Stimulated activated CD8-positive, alpha-beta memory T cell treated with anti-CD3 and anti-CD28 coated beads, Interleukin-15, amount 100 ng/mL, for 48 hours (primary cell): ENCODE measurements around the gene MYO18B.

Source experiments
- DNase-seq, 2 donors: peaks; one replicate each; pipeline ENCODE4 v3.0.0-alpha.2; 2020; ENCODE audit warnings: low read depth in 2 of 2

Gene MYO18B

DNA sequence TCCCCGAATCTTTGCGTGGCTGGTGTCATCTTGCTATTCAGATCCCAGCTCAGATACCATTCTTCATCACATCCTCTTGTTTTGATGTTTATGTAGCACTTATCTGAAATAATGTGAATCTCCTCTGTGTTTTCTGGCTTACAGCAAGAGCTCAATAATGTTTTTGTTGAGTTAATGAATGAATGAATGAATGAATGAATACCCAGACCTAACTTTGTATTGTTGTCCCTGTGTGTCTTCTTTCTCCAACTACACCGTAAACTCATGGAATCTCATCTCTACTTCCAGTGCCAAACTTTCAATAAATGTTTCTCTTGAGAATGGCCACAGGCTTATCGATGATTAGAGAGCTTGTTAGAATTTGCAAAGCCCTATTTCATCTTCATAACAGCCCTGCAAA is 110.2 kb downstream of the MYO18B start:
- DNase-seq, result no peak

GRCh38 chr22:25853078-25853477 is 111.1 kb downstream of the MYO18B start:
- DNase-seq, result no peak

DNA sequence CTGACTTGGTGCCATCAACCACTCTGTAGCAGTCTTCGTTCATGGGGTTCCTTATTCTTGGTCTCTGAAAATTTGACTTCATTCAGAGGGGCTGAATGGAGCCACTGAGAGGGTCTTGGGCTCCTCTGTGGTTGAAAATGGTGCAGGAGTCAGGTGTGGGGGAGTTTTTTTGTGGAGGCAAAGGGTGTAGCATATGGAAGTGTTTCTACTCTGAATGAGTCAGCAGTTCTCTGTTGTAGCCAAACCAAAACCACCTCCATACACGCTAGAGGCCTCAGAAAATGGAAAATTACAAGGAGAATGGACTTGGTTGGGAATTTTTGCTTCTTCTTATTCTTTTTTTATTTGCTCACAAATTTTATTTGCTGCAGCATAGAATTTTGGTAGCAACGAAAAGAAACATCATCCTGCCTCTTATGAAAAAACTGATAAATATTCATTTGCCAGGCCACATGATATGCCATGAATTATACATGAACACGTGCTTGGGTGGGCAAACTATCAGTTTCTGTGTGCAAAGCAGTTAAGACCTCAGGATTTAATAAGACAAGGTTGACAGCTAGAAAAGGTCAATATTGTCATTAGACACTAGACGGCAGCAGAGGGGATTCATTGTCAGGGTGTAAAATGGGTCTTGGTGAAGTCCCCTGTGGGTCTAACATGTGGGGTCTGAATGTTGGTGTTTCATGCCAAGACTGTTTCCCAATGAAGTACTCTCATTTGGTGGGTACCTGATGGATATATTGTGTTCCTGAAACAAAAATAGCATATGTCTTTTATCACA is 111.7 kb downstream of the MYO18B start:
- no peak for DNase-seq

DNA sequence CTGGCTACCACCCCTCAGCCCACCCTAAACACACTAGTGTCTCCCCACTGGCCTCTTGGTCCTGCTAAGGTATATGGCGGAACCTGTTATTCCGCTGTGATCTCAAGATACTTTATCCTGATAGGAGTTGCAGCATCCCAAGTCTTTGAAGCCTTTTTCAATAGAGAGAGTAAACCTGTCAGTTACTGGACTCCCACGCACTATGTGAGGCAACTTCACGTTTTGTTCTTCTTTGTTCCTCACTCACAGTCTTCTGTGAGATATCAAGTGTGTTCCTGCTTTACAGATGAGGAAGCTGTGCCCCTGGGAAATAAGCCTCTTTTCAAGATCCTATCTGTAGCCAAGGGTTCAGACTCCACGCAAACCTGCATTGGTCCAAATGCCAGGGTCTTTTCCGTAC is 127.8 kb downstream of the MYO18B start:
- DNase-seq, result no peak

GRCh38 chr22:25874327-25874726 is 132.3 kb downstream of the MYO18B start:
- no peak for DNase-seq

GRCh38 chr22:25875461-25875860 is 133.5 kb downstream of the MYO18B start:
- DNase-seq, result no peak

- no peak for DNase-seq
Measured at GRCh38 chr22:25876871-25877270, 134.9 kb downstream of the MYO18B start.

- no peak for DNase-seq
Measured at GRCh38 chr22:25878933-25879332, 136.9 kb downstream of the MYO18B start.

GRCh38 chr22:25880524-25880923 is 138.5 kb downstream of the MYO18B start:
- DNase-seq, result no peak

GRCh38 chr22:25881210-25881755 is 139.3 kb downstream of the MYO18B start:
- no peak for DNase-seq

DNA sequence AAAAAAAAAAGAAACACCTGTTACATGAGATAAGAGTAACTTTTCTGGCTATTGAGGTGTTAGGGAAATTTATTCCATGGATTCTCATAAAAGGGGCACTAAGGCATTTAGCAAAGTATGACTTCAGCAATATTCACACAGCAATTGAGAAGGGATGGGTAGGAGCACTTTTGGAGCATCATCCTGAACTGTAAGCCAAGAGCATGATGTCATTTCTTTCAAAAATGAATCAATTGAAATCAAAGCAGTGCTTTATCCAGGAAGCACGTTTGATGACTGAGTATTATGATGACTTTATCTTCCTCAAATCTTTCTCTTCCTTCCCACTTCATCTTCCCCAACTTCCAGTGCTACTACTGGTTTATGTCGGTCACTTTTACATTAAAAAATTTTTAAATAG is 140.4 kb downstream of the MYO18B start:
- DNase-seq, result no peak

DNA sequence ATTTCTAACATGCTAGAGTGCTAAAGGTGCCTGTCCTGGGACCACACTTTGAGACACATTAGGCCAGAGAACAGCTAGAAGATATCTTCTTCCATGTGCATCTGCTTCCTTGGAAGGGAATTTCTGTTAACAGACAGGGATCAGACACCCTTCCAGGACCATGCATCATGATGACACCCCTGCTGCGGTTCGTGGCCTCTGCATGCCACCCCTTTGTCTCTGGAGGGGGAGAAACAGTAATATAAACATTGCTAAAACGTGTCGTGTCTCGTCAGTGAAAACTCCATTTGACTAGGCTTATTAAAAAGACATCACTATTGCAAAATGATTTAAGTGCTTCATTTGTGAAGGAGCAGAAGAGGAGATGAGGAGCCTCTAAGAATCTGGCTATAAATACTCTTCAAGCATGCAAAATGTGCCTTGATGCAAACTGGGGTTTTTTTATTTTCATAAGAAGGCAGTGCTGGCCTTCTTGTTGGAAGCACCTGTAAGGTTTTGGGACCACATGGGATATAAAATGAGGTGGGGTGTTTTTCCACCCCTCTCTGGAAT is 141.6 kb downstream of the MYO18B start:
- no peak for DNase-seq

DNA sequence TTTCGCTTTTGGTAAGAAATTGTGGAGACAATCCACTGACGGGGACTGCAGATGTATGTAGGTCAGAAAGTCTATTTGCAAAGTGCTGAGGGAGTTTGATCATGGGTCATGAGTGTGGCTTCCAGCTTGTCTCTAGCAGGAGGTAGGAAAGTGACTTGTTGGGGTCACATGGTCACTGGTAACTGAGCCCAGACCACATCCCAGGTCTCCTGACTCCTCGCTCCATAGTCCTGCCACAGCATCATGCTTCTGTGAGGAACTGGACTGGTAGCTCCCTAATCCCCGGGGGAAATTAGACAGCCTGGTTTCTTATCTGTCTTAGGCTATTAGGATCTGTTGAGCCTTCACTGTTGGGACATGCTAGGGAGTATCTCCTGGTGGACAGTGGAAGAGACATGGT is 142.1 kb downstream of the MYO18B start:
- no peak for DNase-seq

GRCh38 chr22:25888399-25889054 is 146.5 kb downstream of the MYO18B start:
- DNase-seq, result no peak

DNA sequence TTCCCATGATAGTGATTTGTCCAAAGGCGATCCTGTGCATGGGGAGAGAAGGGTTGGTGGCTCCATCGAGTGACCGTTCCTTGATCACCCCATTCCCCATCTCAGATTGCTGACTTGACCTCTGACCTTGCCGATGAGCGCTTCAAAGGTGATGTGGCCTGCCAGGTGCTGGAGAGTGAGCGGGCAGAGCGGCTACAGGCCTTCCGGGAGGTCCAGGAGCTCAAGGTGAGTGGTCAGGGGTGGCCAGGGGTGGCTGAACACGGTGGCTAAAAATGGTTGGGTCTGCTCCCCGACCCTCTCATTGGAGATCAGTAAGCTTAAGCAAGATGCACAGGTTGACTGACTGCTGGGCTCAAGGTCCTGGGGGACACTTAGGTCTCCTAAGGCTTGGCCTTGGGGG is 148.7 kb downstream of the MYO18B start:
- DNase-seq, result no peak

GRCh38 chr22:25892678-25893077 is 150.7 kb downstream of the MYO18B start:
- no peak for DNase-seq

DNA sequence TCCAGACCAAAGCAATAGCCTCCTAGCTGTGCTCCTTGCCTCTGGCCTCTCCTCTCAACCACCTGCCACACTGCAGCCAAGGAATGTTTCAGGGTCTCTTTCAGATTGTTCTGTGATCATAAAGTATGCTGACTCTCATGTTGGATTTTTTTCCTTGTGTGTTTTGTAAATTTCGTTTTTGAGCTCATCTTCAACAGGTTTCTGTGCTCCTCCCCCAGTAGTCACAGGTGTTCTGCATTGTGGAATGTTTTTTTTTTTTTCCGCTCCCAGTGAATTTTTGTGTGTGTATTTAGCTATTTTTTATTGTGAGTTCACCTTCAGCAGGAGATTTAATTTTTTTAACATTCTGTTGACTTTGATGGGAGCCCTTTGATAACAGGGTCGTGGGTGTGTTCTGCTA is 153.7 kb downstream of the MYO18B start:
- DNase-seq, result no peak

- no peak for DNase-seq
Measured at GRCh38 chr22:25896098-25896497, 154.1 kb downstream of the MYO18B start.

DNA sequence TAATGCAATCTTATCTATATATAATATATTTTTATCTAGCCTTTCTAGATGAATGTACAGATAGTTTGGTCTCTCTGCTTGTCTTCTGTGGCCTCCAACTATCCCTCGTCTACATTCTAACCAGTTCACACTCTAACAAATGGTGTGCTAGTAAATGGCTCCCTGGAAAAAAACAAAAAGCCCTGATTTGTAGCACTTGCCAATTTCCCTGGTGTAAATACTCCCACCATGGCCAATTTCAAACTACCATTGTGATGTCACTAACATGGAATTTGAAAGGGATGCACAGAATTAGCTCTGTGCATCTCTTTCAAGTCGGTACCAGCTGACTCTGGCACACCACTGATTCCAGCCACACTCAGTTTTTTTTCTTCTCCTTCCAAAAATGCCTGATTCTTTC is 154.6 kb downstream of the MYO18B start:
- DNase-seq, result no peak

DNA sequence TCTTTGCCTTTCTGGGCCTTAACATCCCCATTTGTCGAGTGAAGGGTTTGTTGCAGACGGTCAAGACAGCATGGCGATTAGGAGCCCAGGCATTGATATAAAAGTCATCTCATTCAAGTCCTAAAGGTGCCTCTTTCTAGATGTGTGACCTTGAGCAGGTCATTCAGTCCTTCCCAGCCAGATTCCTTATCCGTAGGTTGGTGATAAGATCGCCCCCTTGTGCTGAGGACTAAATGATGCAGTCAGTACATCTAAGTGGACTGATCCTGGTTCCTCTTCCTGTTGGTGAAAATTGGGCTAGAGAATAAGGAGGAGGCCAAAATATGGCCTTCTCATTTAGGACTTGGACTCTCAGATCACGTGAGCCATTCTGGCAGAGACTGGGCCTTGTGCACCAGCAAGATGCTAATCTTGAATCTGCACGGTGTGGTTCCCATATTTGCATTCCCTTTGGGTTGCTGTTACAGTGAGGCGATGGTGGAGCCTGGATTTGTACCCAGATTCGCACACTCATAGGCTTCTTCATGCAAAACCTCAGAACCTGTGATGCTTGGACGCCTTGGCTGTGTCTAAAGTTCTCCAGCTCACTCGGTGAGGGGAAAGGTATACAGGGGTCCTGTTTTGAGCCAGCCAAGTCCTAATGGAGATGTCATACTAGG is 156.8 kb downstream of the MYO18B start:
- DNase-seq, result no peak

- no peak for DNase-seq
Measured at GRCh38 chr22:25899566-25899965, 157.6 kb downstream of the MYO18B start.

DNA sequence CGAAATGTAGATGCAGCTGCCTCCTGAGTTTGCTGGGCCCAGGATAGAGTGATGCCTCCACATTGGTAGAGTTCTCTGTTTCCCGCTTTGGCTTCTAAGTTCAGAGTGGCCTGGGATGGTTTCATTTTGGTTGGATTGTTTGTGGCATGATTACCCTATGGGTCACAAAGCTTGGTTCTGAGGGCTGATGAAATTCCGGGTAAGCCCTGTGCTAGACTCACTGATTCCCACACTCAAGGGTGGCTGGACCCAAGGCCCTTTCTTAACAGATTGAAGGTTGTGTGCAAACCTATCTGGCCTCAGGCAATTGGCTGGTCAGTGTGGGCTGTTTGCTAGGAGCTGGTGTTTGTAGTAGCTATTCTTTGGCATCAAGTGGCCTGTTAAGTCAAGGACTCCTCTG is 158.4 kb downstream of the MYO18B start:
- DNase-seq, result no peak
